DMS153 treated with DMSO at 0.1 percent for 48 hours (cell line): ENCODE results near the gene QRFP.

ENCODE experiments used
- DNase-seq: peaks from one replicate; lab custom pipeline; 2025; ENCODE audit not compliant: unreplicated experiment; lab: John Stamatoyannopoulos, UW

QRFP gene

GRCh38 chr9:130934246-130934645 lies 37.6 kb upstream of the QRFP start:
- DNase-seq = no peak

DNA sequence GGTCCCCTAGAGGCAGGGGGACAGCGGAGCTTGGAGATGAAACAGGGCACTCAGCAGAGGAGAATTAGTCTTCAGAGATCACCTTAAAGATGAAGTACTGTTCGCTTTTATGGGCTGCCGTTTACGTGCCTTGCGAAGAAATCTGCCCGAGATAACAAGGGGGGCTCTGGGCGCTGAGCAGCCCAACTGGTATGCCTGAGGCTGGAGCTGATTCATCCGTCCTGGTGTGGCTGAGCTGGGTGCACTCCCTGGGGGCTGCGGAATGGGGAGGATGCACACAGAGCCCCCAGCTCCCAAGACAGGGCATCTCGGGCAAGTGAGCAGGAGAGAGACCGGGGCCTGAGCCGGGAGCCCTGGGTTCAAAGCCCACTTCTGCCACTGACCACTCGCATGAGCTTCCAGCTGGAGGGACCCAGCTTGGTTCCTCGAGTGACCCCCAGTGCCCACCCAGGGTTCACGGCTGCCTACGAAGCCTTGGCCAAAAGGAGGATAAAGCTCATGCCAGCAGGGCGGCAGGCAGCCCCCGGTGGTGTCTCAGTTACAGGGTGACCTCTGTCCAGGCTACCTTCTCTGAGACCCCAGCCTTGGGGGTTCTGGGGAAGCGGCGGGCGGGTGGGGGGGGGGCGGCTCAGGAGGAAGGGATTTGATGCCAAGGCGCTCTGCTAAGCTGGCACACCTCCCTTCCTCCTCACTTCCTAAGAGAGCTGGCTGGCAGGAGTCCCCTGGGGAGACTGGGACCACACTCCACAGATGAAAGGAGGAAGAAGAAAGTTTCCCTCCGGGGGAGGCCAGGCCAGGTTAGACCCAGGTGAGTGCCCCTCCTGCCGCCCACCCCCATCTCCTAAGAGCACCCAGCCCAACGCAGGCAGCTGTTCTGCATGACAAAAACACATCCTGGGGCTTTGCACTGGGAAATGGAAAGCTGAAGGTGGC lies 36.8 kb upstream of the QRFP start:
- no peak for DNase-seq

DNA sequence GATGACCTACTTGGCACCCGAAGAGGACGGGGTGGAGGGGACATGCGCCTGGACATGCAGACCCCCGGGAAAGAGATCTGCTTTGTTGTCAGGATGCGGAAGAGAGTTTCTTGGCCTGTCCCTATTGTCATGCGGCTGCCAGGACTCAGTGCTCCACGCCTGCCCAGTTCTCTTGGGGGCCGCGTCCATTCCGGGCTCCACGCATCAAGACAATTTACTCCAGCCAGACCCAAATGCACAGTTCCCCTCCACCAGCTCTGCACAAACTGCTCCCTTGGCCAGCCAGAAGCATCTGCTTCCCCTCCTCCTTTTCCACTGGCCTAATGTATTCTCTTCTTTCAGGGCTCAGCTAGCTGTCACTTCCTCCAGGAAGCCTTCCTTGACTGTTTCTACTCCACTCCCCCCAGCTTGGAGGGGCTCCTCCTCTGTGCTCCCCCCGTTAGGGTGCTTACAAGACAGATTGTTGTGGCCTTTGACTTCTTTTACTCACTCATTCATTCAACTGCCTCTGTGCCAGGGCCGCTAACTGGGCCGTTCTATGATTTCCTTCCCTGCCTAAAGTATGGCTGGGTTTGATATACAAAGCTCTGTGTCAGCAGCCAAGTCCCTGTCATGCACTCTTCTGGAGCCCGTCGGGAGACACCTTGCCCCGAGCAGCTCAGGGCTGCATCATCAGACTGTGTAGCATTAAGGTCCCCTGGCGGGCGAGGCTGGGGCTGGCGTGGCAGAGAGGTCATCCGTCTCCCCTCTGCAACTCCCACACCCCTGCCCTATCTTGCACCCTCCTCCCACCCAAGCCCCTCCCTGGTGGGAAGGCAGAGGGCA lies 35.9 kb upstream of the QRFP start:
- DNase-seq = no peak

DNA sequence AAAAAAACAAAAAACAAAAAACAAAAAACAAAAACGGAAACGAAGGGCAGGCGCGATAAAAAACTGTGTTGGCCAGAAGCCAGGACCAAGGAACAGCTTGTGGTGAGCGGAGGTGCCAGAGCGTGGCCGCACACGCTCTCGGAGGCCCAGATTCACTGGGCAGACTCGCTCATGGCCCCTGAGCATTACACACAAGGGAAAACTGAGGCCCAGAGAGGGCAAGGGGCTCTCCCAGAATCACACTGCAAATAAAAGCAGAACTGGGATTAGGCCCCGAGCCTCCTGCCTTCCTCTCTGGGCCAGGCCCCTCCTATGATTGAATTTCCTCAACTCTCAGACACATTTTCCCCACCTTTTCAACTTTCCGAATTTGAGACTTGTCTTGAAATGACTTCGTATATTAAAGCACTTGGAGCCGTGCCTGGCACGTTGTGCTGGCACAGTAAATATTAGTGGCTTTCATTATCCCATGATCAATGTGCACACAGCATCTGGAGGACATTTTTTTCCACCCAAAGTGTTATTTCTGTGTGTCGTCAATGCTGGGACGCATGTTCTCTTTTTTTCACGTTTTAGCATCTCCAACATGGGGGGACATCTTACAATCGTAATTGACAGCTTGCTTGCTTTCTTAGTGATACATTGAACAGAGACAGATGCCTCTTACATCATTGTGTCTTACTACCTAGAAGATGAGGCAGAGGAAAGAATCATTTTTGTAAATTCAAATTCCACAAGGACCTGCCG lies 35.1 kb upstream of the QRFP start:
- no peak for DNase-seq

DNA sequence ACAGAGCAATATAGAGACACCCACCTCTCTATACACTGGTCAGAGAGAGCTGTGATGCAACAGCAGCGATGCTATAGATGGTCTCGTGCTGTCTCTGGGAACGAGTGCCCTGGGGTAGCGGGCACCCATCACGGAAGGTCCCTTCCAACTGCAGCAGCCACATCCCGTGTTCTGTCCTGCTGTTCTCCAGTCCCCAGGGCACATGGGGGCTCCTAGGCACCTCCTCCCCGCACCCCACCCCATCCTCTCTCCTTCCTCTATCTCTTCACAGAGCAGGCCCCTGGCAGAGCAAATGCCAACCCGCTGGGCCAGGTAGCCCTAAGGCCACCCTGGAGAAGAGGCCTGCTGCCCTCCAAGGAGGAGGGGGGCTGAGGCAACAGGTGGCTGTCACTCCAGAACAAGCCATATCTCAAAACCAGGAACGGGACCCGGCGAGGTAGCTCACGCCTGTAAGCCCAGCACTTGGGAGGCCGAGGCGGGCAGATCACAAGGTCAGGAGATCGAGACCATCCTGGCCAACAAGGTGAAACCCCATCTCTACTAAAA lies 34.3 kb upstream of the QRFP start:
- DNase-seq = no peak

DNA sequence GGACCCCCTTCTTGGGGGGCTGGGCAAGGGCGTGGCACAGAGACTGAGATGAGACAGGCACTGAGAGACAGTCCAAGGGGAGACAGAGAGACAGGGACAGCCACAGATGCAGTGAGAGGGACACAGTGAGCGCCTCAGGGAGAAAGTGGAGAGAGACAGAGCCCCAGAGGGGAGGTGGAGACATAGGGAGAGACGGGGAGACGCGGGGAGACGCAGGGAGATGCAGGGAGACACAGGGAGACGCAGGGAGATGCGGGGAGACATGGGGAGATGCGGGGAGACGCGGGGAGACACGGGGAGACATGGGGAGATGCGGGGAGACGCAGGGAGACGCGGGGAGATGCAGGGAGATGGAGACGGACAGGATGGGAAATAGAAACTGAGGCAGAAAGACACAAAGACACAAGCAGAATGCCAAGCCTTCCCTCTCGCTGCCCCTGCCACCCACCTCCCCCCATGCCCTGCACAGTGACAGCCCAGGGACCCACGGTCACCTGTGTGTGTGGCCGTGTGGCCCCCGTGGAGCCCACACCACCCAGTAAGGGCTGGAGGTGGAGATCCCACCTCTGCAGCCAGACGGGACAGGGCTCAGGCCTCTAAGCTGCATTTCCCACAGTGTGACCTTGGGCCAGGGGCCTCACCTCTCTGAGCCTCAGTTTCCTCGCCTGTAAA lies 33.7 kb upstream of the QRFP start:
- no peak for DNase-seq

DNA sequence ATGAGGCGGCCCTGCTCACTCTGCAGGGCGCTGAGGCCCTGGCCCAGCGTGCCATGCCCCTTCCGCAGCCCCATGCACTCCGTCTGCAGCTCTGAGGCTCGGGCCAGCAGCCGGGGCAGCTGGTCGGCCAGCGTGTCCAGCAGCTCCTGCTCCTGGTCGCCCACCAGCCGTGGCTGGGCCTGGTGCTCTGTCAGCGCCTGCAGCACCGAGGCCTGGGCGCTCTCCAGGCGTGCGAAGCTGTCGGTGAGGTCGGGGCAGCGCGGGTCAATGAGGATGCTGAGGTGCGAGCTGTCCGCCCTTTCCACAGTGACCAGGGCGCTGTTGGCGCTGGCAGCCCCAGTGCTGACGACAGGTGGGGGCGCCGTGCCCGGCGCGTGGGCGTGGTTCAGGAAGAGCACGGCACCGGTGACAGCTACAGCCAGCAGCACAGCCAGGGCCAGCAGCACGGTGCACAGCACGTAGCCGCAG lies 33.0 kb upstream of the QRFP start:
- no peak for DNase-seq

DNA sequence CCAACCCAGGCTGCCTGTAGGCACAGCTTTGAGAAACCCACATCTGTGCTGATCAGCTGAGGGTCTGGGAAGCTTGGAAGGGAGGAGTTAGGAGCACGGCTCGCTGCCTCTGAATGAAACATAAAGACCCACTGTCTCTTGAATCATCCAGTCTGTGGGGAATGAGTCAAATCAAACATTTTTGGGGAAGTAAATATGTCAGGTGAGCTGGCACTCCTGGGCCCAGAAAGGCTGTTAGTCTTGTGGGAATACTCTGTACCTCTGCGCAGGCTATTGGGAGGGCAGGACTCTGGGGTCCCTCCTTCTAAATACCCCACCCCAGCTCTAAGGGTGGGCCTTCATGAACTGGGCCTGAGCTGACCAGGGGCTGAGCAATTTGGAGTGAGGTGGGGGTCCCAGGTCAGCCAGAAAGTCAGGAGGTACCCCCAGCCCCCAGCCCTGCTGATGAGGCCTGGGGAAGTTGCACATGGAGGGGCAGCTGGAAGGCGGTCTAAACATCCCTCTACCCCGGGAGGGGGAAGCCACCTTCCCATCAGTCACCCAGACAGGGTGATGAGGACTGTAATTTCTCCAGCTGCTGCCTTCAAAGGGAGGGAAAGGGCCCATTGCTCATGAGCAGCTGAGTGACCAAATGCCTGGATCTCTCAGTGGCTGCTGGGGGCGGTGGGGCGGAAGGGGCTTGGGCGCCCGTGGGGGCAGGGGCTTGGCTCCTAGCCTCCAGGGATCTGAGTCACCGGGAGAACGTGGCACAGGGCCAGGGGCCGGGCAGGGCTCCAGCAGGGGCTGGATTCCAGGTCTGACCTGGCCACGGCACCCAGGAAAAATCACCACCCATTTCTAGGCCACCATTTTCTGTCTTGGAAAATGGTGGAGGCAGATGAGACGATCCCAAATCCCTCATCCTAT lies 31.6 kb upstream of the QRFP start:
- DNase-seq = peak; percentile 38

DNA sequence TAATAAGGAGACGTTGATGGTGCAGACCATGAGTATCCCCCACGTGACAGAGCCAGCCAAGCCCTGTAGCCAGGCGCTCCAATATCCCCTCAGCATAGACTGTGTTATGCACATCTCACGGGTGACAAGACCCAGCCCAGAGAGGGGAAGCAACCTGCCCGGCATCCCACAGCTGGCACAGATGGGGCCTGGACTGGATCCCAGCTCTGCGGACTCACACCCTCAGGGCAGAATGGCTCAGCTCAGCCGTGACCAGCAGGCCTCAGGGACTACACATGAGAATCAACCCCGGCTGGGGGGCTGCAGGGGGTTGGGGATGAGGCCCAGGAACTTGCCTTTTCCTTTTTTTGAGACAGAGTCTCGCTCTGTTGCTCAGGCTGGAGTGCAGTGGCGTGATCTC lies 30.7 kb upstream of the QRFP start:
- no peak for DNase-seq

GRCh38 chr9:130925050-130925678 lies 28.6 kb upstream of the QRFP start:
- no peak for DNase-seq

DNA sequence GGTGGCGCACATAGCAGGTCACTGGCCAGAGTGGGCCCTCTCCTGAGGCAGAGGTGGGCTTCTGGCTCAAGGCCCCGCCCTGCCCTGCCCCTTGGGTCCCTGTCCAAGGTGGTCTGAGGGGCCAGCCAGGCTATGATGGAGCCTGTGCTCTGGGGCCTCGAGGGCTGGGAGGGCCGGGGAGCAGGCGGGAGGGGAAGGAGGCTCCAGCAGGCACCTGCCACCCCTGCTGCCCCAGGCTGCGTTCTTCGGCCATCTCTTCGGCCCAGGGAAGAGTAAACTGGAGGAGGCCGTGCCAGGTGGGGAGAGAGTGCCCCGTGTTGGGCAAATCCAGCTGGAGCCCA lies 27.8 kb upstream of the QRFP start:
- DNase-seq = no peak

- DNase-seq = no peak
Observed at GRCh38 chr9:130923611-130924447, 27.2 kb upstream of the QRFP start.

DNA sequence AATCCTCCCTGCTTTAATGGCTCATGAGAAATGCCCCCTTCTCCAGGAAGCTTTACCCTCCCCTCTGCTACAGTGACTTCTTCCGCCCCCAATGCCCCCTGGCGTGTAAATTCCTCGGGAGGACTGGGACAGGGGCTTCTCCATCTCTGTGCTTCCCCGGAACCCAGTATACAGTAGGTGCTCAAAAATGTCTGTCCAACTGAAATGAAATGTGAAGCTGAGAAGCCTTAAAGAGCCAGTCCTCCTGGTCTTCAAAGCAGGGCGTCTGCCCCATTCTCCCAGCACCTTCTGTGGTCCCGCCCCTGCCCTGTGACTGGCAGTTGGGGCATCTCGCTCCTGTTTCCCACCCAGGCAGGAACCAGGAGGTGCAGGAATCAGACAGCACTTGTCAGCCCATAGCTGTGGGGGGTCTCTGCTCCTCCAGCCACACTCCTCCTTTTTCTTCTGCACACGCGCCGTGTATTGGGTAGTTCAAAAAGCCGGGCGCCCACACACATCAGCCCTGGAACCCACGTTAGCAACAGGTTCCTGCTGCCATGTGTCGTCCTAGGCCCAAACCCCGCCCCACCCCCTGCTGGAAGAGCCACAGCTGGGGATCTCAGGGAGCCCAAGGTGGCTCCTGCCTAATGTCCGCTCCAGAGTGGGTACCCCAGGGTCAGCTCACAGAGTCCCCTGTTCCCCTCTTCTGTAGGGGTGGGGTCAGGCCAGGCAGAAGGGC lies 26.4 kb upstream of the QRFP start:
- no peak for DNase-seq

- DNase-seq = no peak
Observed at GRCh38 chr9:130921989-130922892, 25.6 kb upstream of the QRFP start.

- DNase-seq = no peak
Observed at GRCh38 chr9:130921300-130921988, 24.8 kb upstream of the QRFP start.

DNA sequence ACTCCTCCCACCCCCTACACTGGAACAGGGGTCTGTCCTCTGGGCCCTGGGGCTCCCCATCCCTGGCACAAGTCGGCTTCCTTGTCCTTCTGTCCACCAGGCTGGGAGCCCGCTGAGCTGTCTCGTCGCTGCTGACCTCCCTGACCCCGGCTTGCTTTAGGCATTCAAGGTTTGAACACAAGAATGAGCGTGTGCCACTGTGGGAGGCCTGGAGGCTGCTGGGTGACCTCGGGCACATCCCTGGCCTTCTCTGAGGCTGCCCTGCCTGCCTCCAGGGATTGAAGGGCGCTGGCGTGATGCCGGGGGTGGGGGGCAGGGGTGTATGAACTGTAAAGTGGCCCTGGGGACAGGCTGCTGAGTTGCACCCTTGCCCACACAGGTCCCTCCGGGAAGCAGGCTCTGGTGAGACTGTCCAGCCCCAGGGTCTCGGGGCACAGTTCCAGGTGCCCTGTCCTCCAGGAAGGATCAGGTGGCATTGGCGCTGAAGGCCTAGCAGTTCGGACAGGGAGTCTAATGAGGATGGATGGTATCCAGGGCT lies 24.2 kb upstream of the QRFP start:
- DNase-seq = no peak
